Left ventricle myocardium inferior (tissue), 1 donor: Measurements from ENCODE around the gene ZNF181. TPM values are rescaled to one million over a fixed set of nuclear protein-coding genes. Genes with fewer than 3 reads are reported as not detected.

ENCODE experiments used
- DNase-seq: peaks from one replicate; pipeline ENCODE4 v3.0.0-alpha.2; 2020
- H3K27ac ChIP-seq: fragments of 200-600 bp; replicated peaks from 2 replicates; pipeline ENCODE4 v1.8.0; 2021
- H3K27me3 ChIP-seq: fragments of 200-600 bp; 2 replicates; pipeline ENCODE4 v1.8.0; 2021; ENCODE audit warnings: low read depth
- H3K36me3 ChIP-seq: fragments of 200-600 bp; 2 replicates; pipeline ENCODE4 v1.8.0; 2021
- H3K4me1 ChIP-seq: fragments of 200-600 bp; 2 replicates; pipeline ENCODE4 v1.8.0; 2021
- H3K4me3 ChIP-seq: fragments of 200-600 bp; 2 replicates; pipeline ENCODE4 v1.8.0; 2021; ENCODE audit warnings: mild to moderate bottlenecking, moderate library complexity
- H3K9me3 ChIP-seq: fragments of 200-600 bp; replicated peaks from 2 replicates; pipeline ENCODE4 v1.8.0; 2021
- CTCF ChIP-seq: fragments of 200-600 bp; IDR thresholded peaks from 2 replicates; pipeline ENCODE4 v1.8.0; 2021; ENCODE audit warnings: antibody characterized with exemption, mild to moderate bottlenecking, borderline replicate concordance
- intact Hi-C: fragments of 100-400 bp; cut with micrococcal nuclease; formaldehyde crosslinking; loops from one replicate; pipeline ENCODE4 v1.11.0; 2022
- total RNA-seq: library from RNA; stranded (reverse); fragmentation: NEBNext Ultra II Directional; extraction: Animal tissue kit (Norgen Biotek cat#: 25700); gene quantifications from one replicate; pipeline ENCODE4 v1.2.1, GENCODE V29; 2021
- donor health status: DM: no; HTN: yes; CAD: no; lungs with severe emphysema.

Gene ZNF181
- total RNA-seq, 1 donor from 2014 or later: 23.3 TPM

DNA sequence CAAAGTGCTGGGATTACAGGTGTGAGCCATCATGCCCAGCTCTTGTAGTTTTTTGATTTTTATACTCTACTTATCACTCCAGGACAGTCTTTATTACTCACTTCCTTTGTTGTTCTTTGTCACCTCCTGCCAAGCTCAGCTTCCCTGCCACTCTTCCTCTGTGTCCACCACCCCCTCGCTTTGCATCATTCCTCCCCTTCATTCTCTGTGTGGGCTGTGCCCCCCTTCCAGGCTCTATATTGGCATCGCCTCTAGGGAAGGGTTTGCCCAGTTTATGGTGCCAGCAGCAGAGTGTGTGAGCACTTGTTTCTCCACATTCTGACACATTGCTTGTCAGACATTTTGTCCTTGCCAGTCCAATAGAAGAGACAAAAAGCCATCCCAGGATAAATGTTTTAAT is 41.5 kb upstream of the ZNF181 start:
- no peaks in the 10 kb centered on the region for H3K27me3 ChIP-seq
- intact Hi-C loops: no loop called here
- H3K4me3 ChIP-seq: no peak overlapping the region
- no peaks in the 10 kb centered on the region for H3K4me1 ChIP-seq
- no peaks in the 10 kb centered on the region for H3K36me3 ChIP-seq
- no peak for DNase-seq
- H3K27ac ChIP-seq: no peak overlapping the region
- no peak for TF ChIP-seq CTCF
- peaks cover 3% of the 10 kb centered on the region for H3K9me3 ChIP-seq

GRCh38 chr19:34707661-34708060 is 26.4 kb upstream of the ZNF181 start:
- Histone ChIP-seq H3K4me3 (no peak overlapping the region), H3K27ac (no peak overlapping the region), H3K4me1 (no peaks in the 10 kb centered on the region), H3K9me3 (peaks cover 17% of the 10 kb centered on the region), H3K36me3 (no peaks in the 10 kb centered on the region), H3K27me3 (peaks cover 5% of the 10 kb centered on the region)
- no peak for TF ChIP-seq CTCF
- intact Hi-C loops: no loop called here
- no peak for DNase-seq

DNA sequence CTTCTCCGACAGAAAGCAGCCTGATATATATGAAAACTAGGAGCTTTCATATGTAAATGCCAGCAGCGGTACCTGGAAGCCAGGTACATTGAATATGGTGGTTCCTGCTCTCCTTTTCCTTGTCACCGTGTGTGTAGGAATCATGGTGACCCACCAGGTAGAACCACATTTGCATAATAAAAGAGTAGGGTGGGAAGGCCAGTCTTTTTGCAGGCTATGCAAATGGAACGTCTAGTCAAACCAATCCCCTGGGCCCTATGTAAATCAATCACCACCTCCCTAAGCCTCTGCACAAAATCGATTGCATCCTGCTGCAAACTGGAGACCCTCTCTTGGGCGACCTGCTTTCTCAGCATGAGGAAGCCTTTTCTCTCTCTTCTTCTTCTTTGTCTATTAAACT is 22.2 kb upstream of the ZNF181 start:
- Histone ChIP-seq H3K27ac (no peak overlapping the region), H3K9me3 (peaks cover 15% of the 10 kb centered on the region), H3K4me1 (no peaks in the 10 kb centered on the region), H3K27me3 (peaks cover under 1% of the 10 kb centered on the region), H3K36me3 (no peaks in the 10 kb centered on the region), H3K4me3 (no peak overlapping the region)
- no peak for DNase-seq
- intact Hi-C loops: loop anchor here (2.0 kb wide), 1 partner anchor 71 kb away; no protein-coding TSS in a partner anchor
- TF ChIP-seq CTCF: no peak

GRCh38 chr19:34712395-34713261 is 21.4 kb upstream of the ZNF181 start:
- no peak for DNase-seq
- intact Hi-C loops: loop anchor here (2.0 kb wide), 1 partner anchor 72 kb away; no protein-coding TSS in a partner anchor
- no peak overlapping the region for H3K4me3 ChIP-seq

GRCh38 chr19:34713262-34713637 is 20.8 kb upstream of the ZNF181 start:
- no peak for TF ChIP-seq CTCF
- Histone ChIP-seq H3K27ac (no peak overlapping the region), H3K36me3 (no peaks in the 10 kb centered on the region), H3K4me1 (no peaks in the 10 kb centered on the region), H3K4me3 (no peak overlapping the region), H3K27me3 (no peaks in the 10 kb centered on the region), H3K9me3 (peaks cover 6% of the 10 kb centered on the region)
- DNase-seq: no peak
- intact Hi-C loops: loop anchor here (2.0 kb wide), 1 partner anchor 72 kb away; no protein-coding TSS in a partner anchor

More at GRCh38 chr19:34712395-34713261, 21.4 kb upstream of the ZNF181 start:
- H3K4me1 ChIP-seq: no peaks in the 10 kb centered on the region
- no peak overlapping the region for H3K27ac ChIP-seq
- no peaks in the 10 kb centered on the region for H3K36me3 ChIP-seq
- peaks cover 8% of the 10 kb centered on the region for H3K9me3 ChIP-seq
- H3K27me3 ChIP-seq: no peaks in the 10 kb centered on the region
- peak; percentile 85 for TF ChIP-seq CTCF
